Measurements from ENCODE around the gene MED23. TPM values are rescaled to one million over a fixed set of nuclear protein-coding genes. Genes with fewer than 3 reads are reported as not detected.

The MED23 gene
- total RNA-seq, 1 donor from 2014 or later, result 37.6 TPM

GRCh38 chr6:131658287-131658686, 30.2 kb upstream of the MED23 start:
- Mint-ChIP-seq H3K9me3 (no peaks in the 10 kb centered on the region), H3K27ac (no peak overlapping the region), H3K27me3 (peaks cover 3% of the 10 kb centered on the region), H3K36me3 (no peaks in the 10 kb centered on the region), H3K4me3 (no peak overlapping the region), H3K4me1 (ENCODE audit: unreplicated experiment) (no peaks in the 10 kb centered on the region)
- TF ChIP-seq CTCF (conservative IDR thresholded peaks at IDR 0.05), result no peak
- DNase-seq (ENCODE audit: extremely low spot score, unreplicated experiment), result no peak

GRCh38 chr6:131657630-131658111, 29.6 kb upstream of the MED23 start:
- Mint-ChIP-seq H3K9me3 (no peaks in the 10 kb centered on the region), H3K27ac (no peak overlapping the region), H3K4me3 (no peak overlapping the region), H3K4me1 (ENCODE audit: unreplicated experiment) (peaks cover 1% of the 10 kb centered on the region), H3K36me3 (no peaks in the 10 kb centered on the region), H3K27me3 (peaks cover 3% of the 10 kb centered on the region)
- no peak for TF ChIP-seq CTCF (conservative IDR thresholded peaks at IDR 0.05)
- DNase-seq (ENCODE audit: extremely low spot score, unreplicated experiment), result no peak

- DNase-seq (ENCODE audit: extremely low spot score, unreplicated experiment), result no peak
- Mint-ChIP-seq H3K27me3 (peaks cover 3% of the 10 kb centered on the region), H3K4me3 (no peak overlapping the region), H3K4me1 (ENCODE audit: unreplicated experiment) (peaks cover 4% of the 10 kb centered on the region), H3K36me3 (no peaks in the 10 kb centered on the region), H3K9me3 (no peaks in the 10 kb centered on the region), H3K27ac (no peak overlapping the region)
- TF ChIP-seq CTCF (conservative IDR thresholded peaks at IDR 0.05), result no peak
Measured at GRCh38 chr6:131657222-131657621, 29.2 kb upstream of the MED23 start.

GRCh38 chr6:131656667-131657066, 28.6 kb upstream of the MED23 start:
- Mint-ChIP-seq H3K4me1 (ENCODE audit: unreplicated experiment) (peaks cover 4% of the 10 kb centered on the region), H3K9me3 (no peaks in the 10 kb centered on the region), H3K4me3 (no peak overlapping the region), H3K27ac (no peak overlapping the region), H3K36me3 (no peaks in the 10 kb centered on the region), H3K27me3 (peaks cover 3% of the 10 kb centered on the region)
- DNase-seq (ENCODE audit: extremely low spot score, unreplicated experiment), result no peak
- no peak for TF ChIP-seq CTCF (conservative IDR thresholded peaks at IDR 0.05)

- no peak for DNase-seq (ENCODE audit: extremely low spot score, unreplicated experiment)
- H3K4me1 Mint-ChIP-seq (ENCODE audit: unreplicated experiment), result peaks cover 4% of the 10 kb centered on the region
- H3K4me3 Mint-ChIP-seq, result no peak overlapping the region
- no peaks in the 10 kb centered on the region for H3K9me3 Mint-ChIP-seq
- peaks cover 3% of the 10 kb centered on the region for H3K27me3 Mint-ChIP-seq
- no peak for TF ChIP-seq CTCF (conservative IDR thresholded peaks at IDR 0.05)
- H3K36me3 Mint-ChIP-seq, result no peaks in the 10 kb centered on the region
- H3K27ac Mint-ChIP-seq, result no peak overlapping the region
Measured at GRCh38 chr6:131655951-131656350, 27.9 kb upstream of the MED23 start.

GRCh38 chr6:131655387-131655786, 27.3 kb upstream of the MED23 start:
- Mint-ChIP-seq H3K27me3 (peaks cover 3% of the 10 kb centered on the region), H3K36me3 (no peaks in the 10 kb centered on the region), H3K4me1 (ENCODE audit: unreplicated experiment) (peaks cover 4% of the 10 kb centered on the region), H3K4me3 (no peak overlapping the region), H3K9me3 (no peaks in the 10 kb centered on the region), H3K27ac (no peak overlapping the region)
- no peak for TF ChIP-seq CTCF (conservative IDR thresholded peaks at IDR 0.05)
- no peak for DNase-seq (ENCODE audit: extremely low spot score, unreplicated experiment)
